K562 (cell line): ENCODE results near the gene ALKBH3. TPM values are rescaled to one million over a fixed set of nuclear protein-coding genes. Genes with fewer than 3 reads are reported as not detected.

Source experiments
- BRCA1 ChIP-seq, 2 experiments: fragments of 450-650 bp in 1 of 2; sonication (generic) in 1 of 2; formaldehyde crosslinking in 1 of 2; IDR thresholded peaks; 2 replicates each; pipeline versions ENCODE4 v1.5.0 to v1.6.1; 2017 to 2020; ENCODE audit warnings: mild to moderate bottlenecking in 1 of 2, missing genetic modification reagents in 1 of 2
- CEBPZ ChIP-seq: fragments of 150-350 bp; IDR thresholded peaks from 2 replicates; pipeline ENCODE4 v1.6.1; 2014; ENCODE audit warnings: low read depth, mild to moderate bottlenecking, low read length, borderline replicate concordance
- CTCFL ChIP-seq: IDR thresholded peaks from 2 replicates; pipeline ENCODE4 v1.6.1; 2011; ENCODE audit warnings: borderline replicate concordance, low read depth, mild to moderate bottlenecking, moderate library complexity, low read length; ENCODE audit not compliant: insufficient read depth, poor library complexity, severe bottlenecking
- ETV6 ChIP-seq, 3 experiments: fragments of 150-350 bp in 1 of 3; sonication (generic) in 1 of 3; formaldehyde crosslinking in 1 of 3; IDR thresholded peaks; 2 replicates each; pipeline versions ENCODE4 v1.6.1 to v1.8.0; 2014 to 2022; ENCODE audit warnings: borderline replicate concordance in 2 of 3, low read depth in 2 of 3, antibody characterized with exemption in 1 of 3, low read length in 1 of 3, mild to moderate bottlenecking in 1 of 3, missing genetic modification reagents in 1 of 3
- GABPB1 ChIP-seq: sonication (generic); formaldehyde crosslinking; IDR thresholded peaks from 2 replicates; pipeline ENCODE4 v1.8.0; 2022; ENCODE audit warnings: mild to moderate bottlenecking, missing genetic modification reagents
- HMG20B ChIP-seq: fragments of 250-450 bp; sonication (Bioruptor Pico); IDR thresholded peaks from 2 replicates; pipeline ENCODE4 v1.5.0; 2021; ENCODE audit warnings: mild to moderate bottlenecking
- IFI16 ChIP-seq: fragments of 250-450 bp; sonication (Bioruptor Pico); IDR thresholded peaks from 2 replicates; pipeline ENCODE4 v2.1.2; 2022; ENCODE audit warnings: mild to moderate bottlenecking, inconsistent platforms
- IRF2 ChIP-seq: sonication (generic); formaldehyde crosslinking; IDR thresholded peaks from 2 replicates; pipeline ENCODE4 v1.8.1; 2022; ENCODE audit warnings: mild to moderate bottlenecking, missing genetic modification reagents
- TCF15 ChIP-seq: fragments of 250-450 bp; sonication (Bioruptor Pico); IDR thresholded peaks from 2 replicates; pipeline ENCODE4 v1.8.0; 2022; ENCODE audit warnings: moderate library complexity, mild to moderate bottlenecking, inconsistent platforms
- TOE1 ChIP-seq, 2 experiments: fragments of 450-650 bp in 1 of 2; sonication (generic) in 1 of 2; formaldehyde crosslinking in 1 of 2; IDR thresholded peaks; 2 replicates each; pipeline versions ENCODE4 v1.7.1 to v1.8.0; 2016 to 2022; ENCODE audit warnings: borderline replicate concordance in 2 of 2, mild to moderate bottlenecking in 2 of 2, antibody characterized with exemption in 1 of 2, inconsistent platforms in 1 of 2, low read depth in 1 of 2, missing genetic modification reagents in 1 of 2, moderate library complexity in 1 of 2
- ZBTB43 ChIP-seq: sonication (generic); formaldehyde crosslinking; IDR thresholded peaks from 2 replicates; pipeline ENCODE4 v1.8.0; 2023; ENCODE audit warnings: mild to moderate bottlenecking, missing genetic modification reagents
- ZEB2 ChIP-seq: fragments of 450-650 bp; IDR thresholded peaks from 2 replicates; pipeline ENCODE4 v1.6.1; 2016
- ZNF12 ChIP-seq: sonication (generic); formaldehyde crosslinking; IDR thresholded peaks from 2 replicates; pipeline ENCODE4 v1.4.0; 2020; ENCODE audit warnings: mild to moderate bottlenecking, missing genetic modification reagents
- ZNF277 ChIP-seq: fragments of 250-450 bp; sonication (Bioruptor Pico); IDR thresholded peaks from 2 replicates; pipeline ENCODE4 v1.8.0; 2022; ENCODE audit warnings: inconsistent platforms, mild to moderate bottlenecking, moderate library complexity, borderline replicate concordance
- ZNF436 ChIP-seq: fragments of 250-450, 450-650 bp; sonication (Bioruptor Pico); formaldehyde crosslinking; IDR thresholded peaks from 2 replicates; pipeline ENCODE4 v1.7.0; 2020; ENCODE audit warnings: mild to moderate bottlenecking
- ZSCAN32 ChIP-seq: fragments of 450-650 bp; formaldehyde crosslinking; IDR thresholded peaks from 2 replicates; pipeline ENCODE4 v1.4.0; 2020; ENCODE audit warnings: mild to moderate bottlenecking, moderate library complexity
- polyA plus RNA-seq, 8 experiments: library from polyadenylated mRNA; depleted of rRNA in 4 of 8; stranded (reverse) in 5 of 8; unstranded in 3 of 8; fragments of >200 nt; fragmentation: Nextera tagmentation in 2 of 8; fragmentation: Illumina TruSeq in 1 of 8; extraction: Ambion mirVana in 2 of 8; extraction: Trizol in 1 of 8; gene quantifications; 2 replicates each; pipeline versions ENCODE4 v1.2.1 to v1.2.3, GENCODE V29; 2011 to 2014; ENCODE audit warnings: inconsistent platforms in 1 of 8, missing spikeins in 1 of 8
- total RNA-seq, 7 experiments: library from RNA; depleted of rRNA in 6 of 7; stranded (reverse); fragments of >200 nt in 6 of 7; fragmentation: Illumina TruSeq in 2 of 7; extraction: Trizol in 2 of 7; gene quantifications; 2 replicates each; pipeline versions ENCODE4 v1.2.1 to v1.2.3, GENCODE V29; 2011 to 2021; ENCODE audit warnings: low replicate concordance in 1 of 7

The ALKBH3 gene
- total and polyA plus RNA-seq, 9 of the 15 experiments (the other 6 are each of a cell fraction or from before 2014, with no cell fraction given), result 16.0 to 49.9 (median 36.5) TPM

- TF ChIP-seq TCF15 (CRISPR knock-in tag) (no peak), ZSCAN32 (CRISPR knock-in tag) (peak; percentile 85; the same call in 1 of the 2 replicates), CTCFL (no peak), ZBTB43 (no peak), CEBPZ (no peak), IRF2 (no peak), ZNF12 (CRISPR knock-in tag) (no peak), IFI16 (CRISPR knock-in tag) (no peak), ZNF436 (no peak), ZNF277 (CRISPR knock-in tag) (no peak), HMG20B (CRISPR knock-in tag) (no peak), ETV6 (IDR thresholded peaks at IDR 0.05; ENCODE audit: borderline replicate concordance in 1 of 2, low read depth in 2 of 2, low read length in 1 of 2) (no peak), ETV6 (CRISPR knock-in tag; IDR thresholded peaks at IDR 0.05; ENCODE audit: borderline replicate concordance) (no peak), GABPB1 (CRISPR knock-in tag) (peak; percentile 84), TOE1 (IDR thresholded peaks at IDR 0.05; ENCODE audit: borderline replicate concordance) (peak; percentile 84), TOE1 (CRISPR knock-in tag; IDR thresholded peaks at IDR 0.05; ENCODE audit: borderline replicate concordance, low read depth) (no peak), ZEB2 (peak; percentile 90), BRCA1 (IDR thresholded peaks at IDR 0.05) (no peak), BRCA1 (CRISPR knock-in tag; IDR thresholded peaks at IDR 0.05) (no peak)
Measured at GRCh38 chr11:43920598-43921419, 40.2 kb downstream of the ALKBH3 start (continued).
